Breast epithelium (tissue), 3 donors: Measurements from ENCODE around the gene TMEM117.
A peak's percentile ranks its signal among the peaks of the same experiment; 100 is the strongest.

ENCODE experiments used
- CTCF ChIP-seq, 3 donors: fragments of 450-650 bp; IDR thresholded peaks; one replicate each; pipeline ENCODE4 v1.5.1; 2016 to 2017; ENCODE audit warnings: antibody characterized with exemption in 3 of 3, mild to moderate bottlenecking in 3 of 3, moderate library complexity in 3 of 3
- POLR2A ChIP-seq: fragments of 450-650 bp; IDR thresholded peaks from one replicate; pipeline ENCODE4 v1.6.1; 2016; ENCODE audit warnings: antibody characterized with exemption, mild to moderate bottlenecking, moderate library complexity

GRCh38 chr12:43882578-43883178, 46.8 kb downstream of the TMEM117 start:
- TF ChIP-seq CTCF (IDR thresholded peaks at IDR 0.05): peak; percentile 19 to 76 (median 69)
- no peak for TF ChIP-seq POLR2A
